ENCODE results near the gene KCNA4.

GRCh38 chr11:29985248-29985647, 31.6 kb downstream of the KCNA4 start:
- TF ChIP-seq MXI1 (IDR thresholded peaks at IDR 0.05; ENCODE audit: low read depth, low read length) = no peak
- TF ChIP-seq FOSL2 (IDR thresholded peaks at IDR 0.05; ENCODE audit: borderline replicate concordance, low read depth) = no peak
- TF ChIP-seq CTCF (IDR thresholded peaks at IDR 0.05) = no peak
- no peak for TF ChIP-seq TAF1 (IDR thresholded peaks at IDR 0.05; ENCODE audit: borderline replicate concordance, low read depth, low read length)
- TF ChIP-seq SIN3A (IDR thresholded peaks at IDR 0.05; ENCODE audit: borderline replicate concordance, low read depth, low read length) = no peak

Measured in SK-N-SH (cell line).